Neural cell (in vitro differentiated cells): ENCODE data around the gene PRKCE.

ENCODE experiments used
- CTCF ChIP-seq: fragments of 450-650 bp; IDR thresholded peaks from 2 replicates; pipeline ENCODE4 v1.5.1; 2014; ENCODE audit warnings: antibody characterized with exemption, mild to moderate bottlenecking, moderate library complexity; ENCODE audit not compliant: poor library complexity, severe bottlenecking
- POLR2AphosphoS5 ChIP-seq: IDR thresholded peaks from 2 replicates; pipeline ENCODE4 v1.6.1; 2012
- REST ChIP-seq: IDR thresholded peaks from 2 replicates; pipeline ENCODE4 v1.6.1; 2012; ENCODE audit warnings: borderline replicate concordance
- TAF1 ChIP-seq: IDR thresholded peaks from 2 replicates; pipeline ENCODE4 v1.6.1; 2012; ENCODE audit warnings: low read depth

- no peak for TF ChIP-seq CTCF
- no peak for TF ChIP-seq REST
- TF ChIP-seq POLR2AphosphoS5: no peak
- no peak for TF ChIP-seq TAF1
These were observed 399.0 kb downstream of the PRKCE start for GRCh38 chr2:46050489-46050888.
